ACC112 (cell line): ENCODE measurements around the gene PLCXD3.

Source experiments
- H2AFZ ChIP-seq: fragments of 200-600 bp; sonication (generic); one replicate; pipeline ENCODE4 v1.6.0; 2017; ENCODE audit warnings: antibody characterized with exemption, low read length; ENCODE audit not compliant: unreplicated experiment
- H3K27ac ChIP-seq: fragments of 200-600 bp; sonication (generic); 2 replicates; pipeline ENCODE4 v1.5.1; 2014; ENCODE audit warnings: low read depth, mild to moderate bottlenecking, antibody characterized with exemption, low read length, moderate library complexity
- H3K27me3 ChIP-seq: fragments of 200-600 bp; sonication (generic); 2 replicates; pipeline ENCODE4 v1.6.1; 2014; ENCODE audit warnings: mild to moderate bottlenecking, antibody characterized with exemption, low read length, moderate library complexity, mixed read lengths; ENCODE audit not compliant: insufficient read depth
- H3K36me3 ChIP-seq: fragments of 200-600 bp; sonication (generic); 2 replicates; pipeline ENCODE4 v1.6.1; 2016; ENCODE audit warnings: mild to moderate bottlenecking, antibody characterized with exemption, low read length, moderate library complexity, mixed read lengths; ENCODE audit not compliant: insufficient read depth
- H3K4me1 ChIP-seq: fragments of 200-600 bp; sonication (generic); one replicate; pipeline ENCODE4 v1.6.1; 2016; ENCODE audit warnings: low read length, mixed read lengths; ENCODE audit not compliant: insufficient read depth, unreplicated experiment, control insufficient read depth
- H3K4me3 ChIP-seq: fragments of 200-600 bp; sonication (generic); 2 replicates; pipeline ENCODE4 v1.5.1; 2014; ENCODE audit warnings: mild to moderate bottlenecking, low read depth, low read length
- H3K79me2 ChIP-seq: fragments of 200-600 bp; sonication (generic); one replicate; pipeline ENCODE4 v1.6.0; 2016; ENCODE audit warnings: low read length; ENCODE audit not compliant: control insufficient read depth, unreplicated experiment, insufficient read depth

Gene PLCXD3

DNA sequence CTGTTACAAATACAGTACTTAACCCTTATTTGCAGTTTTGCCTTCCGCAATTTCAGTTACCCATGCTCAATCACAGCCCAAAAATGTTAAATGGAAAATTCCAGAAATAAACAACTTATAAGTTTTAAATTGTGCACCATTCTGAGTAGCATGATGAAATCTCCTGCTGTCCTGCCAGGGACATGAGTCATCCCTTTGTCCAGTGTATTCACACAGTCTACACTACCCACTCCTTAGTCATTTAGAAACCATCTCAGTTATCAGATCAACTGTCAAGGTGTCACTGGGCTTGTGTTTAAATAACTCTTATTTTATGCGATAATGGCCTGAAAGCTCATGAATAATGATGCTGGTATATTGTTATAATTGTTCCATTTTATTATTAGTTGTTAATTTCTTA is 95.8 kb downstream of the PLCXD3 start:
- Histone ChIP-seq H2AFZ (no peak overlapping the region), H3K27ac (peak overlapping the region; percentile 84)

DNA sequence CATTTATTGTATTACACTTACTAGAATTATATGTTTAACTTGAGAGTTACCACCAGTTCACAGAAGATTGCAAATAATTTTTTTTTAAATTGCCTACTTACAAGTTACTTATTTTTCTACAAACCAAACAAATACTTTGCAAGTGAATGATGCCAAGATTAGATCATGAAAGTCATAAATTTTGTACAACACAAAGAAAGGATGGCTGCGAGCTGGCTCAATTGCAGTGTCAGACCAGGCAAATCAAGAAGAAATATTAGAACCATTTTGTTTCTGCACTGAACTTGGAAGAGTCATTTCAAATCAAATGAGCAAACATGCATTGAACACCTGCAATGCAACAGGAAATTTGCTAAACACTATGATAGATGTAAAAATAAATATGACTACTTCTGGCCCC is 97.3 kb downstream of the PLCXD3 start:
- Histone ChIP-seq H3K27me3 (no peaks in the 10 kb centered on the region), H3K79me2 (no peaks in the 10 kb centered on the region), H3K4me1 (peaks cover 43% of the 10 kb centered on the region), H3K27ac (no peak overlapping the region), H2AFZ (no peak overlapping the region), H3K4me3 (no peak overlapping the region), H3K36me3 (no peaks in the 10 kb centered on the region)

More for the DNA sequence above, 95.8 kb downstream of the PLCXD3 start:
- Histone ChIP-seq H3K4me1 (peaks cover 39% of the 10 kb centered on the region), H3K36me3 (no peaks in the 10 kb centered on the region), H3K79me2 (no peaks in the 10 kb centered on the region), H3K27me3 (no peaks in the 10 kb centered on the region), H3K4me3 (no peak overlapping the region; the same call in 1 of the 2 replicates)

DNA sequence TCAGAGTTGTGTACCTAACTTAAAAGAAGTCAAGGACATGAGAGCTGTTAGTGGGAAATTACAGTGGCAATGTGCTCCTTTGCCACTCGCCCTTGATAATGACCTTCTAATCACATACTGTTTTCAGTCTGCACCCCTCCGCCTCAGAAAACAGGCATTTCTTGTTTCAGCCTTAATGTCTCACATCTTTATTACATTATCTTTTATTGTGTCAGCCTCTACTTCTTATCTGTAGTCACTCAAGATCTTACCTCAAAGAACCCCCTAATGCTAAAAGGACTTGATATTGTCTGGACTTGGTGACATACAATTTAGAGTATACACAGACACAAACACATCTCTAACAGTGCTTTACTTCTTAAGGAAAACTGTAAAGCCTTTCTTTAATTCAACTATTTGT is 97.9 kb downstream of the PLCXD3 start:
- Histone ChIP-seq H2AFZ (no peak overlapping the region), H3K36me3 (no peaks in the 10 kb centered on the region), H3K27me3 (no peaks in the 10 kb centered on the region), H3K79me2 (no peaks in the 10 kb centered on the region), H3K27ac (no peak overlapping the region), H3K4me3 (no peak overlapping the region), H3K4me1 (peaks cover 42% of the 10 kb centered on the region)

- H3K36me3 ChIP-seq: no peaks in the 10 kb centered on the region
- no peaks in the 10 kb centered on the region for H3K27me3 ChIP-seq
- H3K27ac ChIP-seq: no peak overlapping the region
- no peak overlapping the region for H2AFZ ChIP-seq
- H3K4me3 ChIP-seq: no peak overlapping the region
- peaks cover 34% of the 10 kb centered on the region for H3K4me1 ChIP-seq
- H3K79me2 ChIP-seq: no peaks in the 10 kb centered on the region
Measured at GRCh38 chr5:41410737-41411136, 99.7 kb downstream of the PLCXD3 start.

GRCh38 chr5:41410307-41410706 is 100.1 kb downstream of the PLCXD3 start:
- H3K79me2 ChIP-seq: no peaks in the 10 kb centered on the region
- no peak overlapping the region for H3K4me3 ChIP-seq
- H3K27ac ChIP-seq: no peak overlapping the region
- no peaks in the 10 kb centered on the region for H3K27me3 ChIP-seq
- H3K4me1 ChIP-seq: peaks cover 30% of the 10 kb centered on the region
- H2AFZ ChIP-seq: no peak overlapping the region
- no peaks in the 10 kb centered on the region for H3K36me3 ChIP-seq

- Histone ChIP-seq H3K79me2 (no peaks in the 10 kb centered on the region), H2AFZ (peak overlapping the region; percentile 71), H3K27ac (peak overlapping the region; percentile 85), H3K27me3 (no peaks in the 10 kb centered on the region), H3K4me1 (peaks cover 21% of the 10 kb centered on the region), H3K4me3 (no peak overlapping the region), H3K36me3 (no peaks in the 10 kb centered on the region)
Measured at GRCh38 chr5:41408676-41409443, 101.5 kb downstream of the PLCXD3 start.

DNA sequence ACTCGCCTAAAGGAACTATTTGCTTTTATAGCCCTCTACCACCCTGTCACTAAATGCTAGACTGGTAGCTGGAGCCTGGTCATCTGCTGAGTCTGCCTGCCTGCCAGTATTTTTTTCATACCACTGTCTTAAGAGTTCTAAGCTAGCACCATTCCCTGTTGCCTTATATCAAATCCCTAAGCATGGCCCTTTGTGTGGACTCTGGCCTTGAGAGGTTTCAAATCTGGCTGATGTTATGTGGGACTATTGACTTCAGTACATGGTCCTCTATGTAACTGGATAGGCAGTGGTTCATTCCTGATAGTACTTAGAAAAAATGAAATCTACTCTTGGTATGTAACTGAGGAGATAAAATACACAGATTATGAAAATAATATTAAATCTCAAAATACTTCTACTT is 103.5 kb downstream of the PLCXD3 start:
- H3K27me3 ChIP-seq: no peaks in the 10 kb centered on the region
- H3K4me1 ChIP-seq: peaks cover 21% of the 10 kb centered on the region
- no peaks in the 10 kb centered on the region for H3K79me2 ChIP-seq
- no peak overlapping the region for H3K4me3 ChIP-seq
- H3K27ac ChIP-seq: no peak overlapping the region
- H2AFZ ChIP-seq: no peak overlapping the region
- H3K36me3 ChIP-seq: no peaks in the 10 kb centered on the region

DNA sequence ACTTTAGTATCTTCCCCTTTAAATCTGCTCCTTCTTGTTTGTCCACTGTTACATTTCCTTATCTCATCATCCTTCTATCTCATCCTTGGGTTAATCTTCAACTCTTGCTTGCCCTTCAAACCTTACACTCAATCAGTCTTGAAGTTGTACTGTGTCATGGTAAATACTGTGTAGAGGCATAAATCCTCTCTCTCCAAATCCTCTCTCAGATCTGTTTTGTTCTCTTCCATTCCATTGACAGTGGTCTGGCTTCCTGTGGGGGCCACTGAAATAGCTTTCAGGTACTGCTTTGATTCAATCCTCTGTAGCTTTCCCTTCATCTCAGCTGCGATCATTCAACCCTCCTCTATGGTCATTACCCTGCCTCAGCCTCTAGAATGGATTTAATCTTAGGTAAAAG is 104.0 kb downstream of the PLCXD3 start:
- Histone ChIP-seq H3K36me3 (no peaks in the 10 kb centered on the region), H3K4me3 (no peak overlapping the region), H3K4me1 (peaks cover 21% of the 10 kb centered on the region), H3K27me3 (no peaks in the 10 kb centered on the region), H3K79me2 (no peaks in the 10 kb centered on the region), H3K27ac (no peak overlapping the region), H2AFZ (no peak overlapping the region)

DNA sequence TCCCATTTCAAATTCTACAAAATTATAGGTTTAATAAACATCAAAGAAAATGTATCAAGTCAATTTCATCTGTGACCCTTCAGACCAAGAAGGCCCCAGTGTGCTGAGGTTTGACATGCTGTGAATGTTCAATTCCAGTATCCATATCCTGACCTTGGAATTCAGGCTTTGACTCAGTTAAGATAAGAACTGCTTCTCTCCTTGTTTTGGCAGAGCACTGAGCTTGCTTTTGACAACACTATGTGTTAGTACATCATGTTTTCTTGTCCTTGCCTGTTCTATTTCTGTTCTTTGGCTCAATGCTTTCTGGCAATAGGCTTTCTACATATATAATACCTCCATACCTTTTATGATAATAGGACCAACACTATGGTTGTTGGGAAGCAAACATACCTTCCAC is 105.6 kb downstream of the PLCXD3 start:
- no peak overlapping the region for H3K4me3 ChIP-seq
- no peaks in the 10 kb centered on the region for H3K27me3 ChIP-seq
- H3K4me1 ChIP-seq: peaks cover 21% of the 10 kb centered on the region
- no peak overlapping the region for H2AFZ ChIP-seq
- H3K79me2 ChIP-seq: no peaks in the 10 kb centered on the region
- no peak overlapping the region for H3K27ac ChIP-seq
- no peaks in the 10 kb centered on the region for H3K36me3 ChIP-seq

GRCh38 chr5:41403846-41404245 is 106.6 kb downstream of the PLCXD3 start:
- Histone ChIP-seq H3K4me1 (peaks cover 12% of the 10 kb centered on the region), H3K27ac (no peak overlapping the region), H3K27me3 (no peaks in the 10 kb centered on the region), H2AFZ (no peak overlapping the region), H3K36me3 (no peaks in the 10 kb centered on the region), H3K4me3 (no peak overlapping the region), H3K79me2 (no peaks in the 10 kb centered on the region)

- Histone ChIP-seq H2AFZ (no peak overlapping the region), H3K36me3 (no peaks in the 10 kb centered on the region), H3K79me2 (no peaks in the 10 kb centered on the region), H3K4me1 (peaks cover 2% of the 10 kb centered on the region), H3K27ac (no peak overlapping the region), H3K4me3 (no peak overlapping the region), H3K27me3 (no peaks in the 10 kb centered on the region)
Measured at GRCh38 chr5:41402845-41403244, 107.6 kb downstream of the PLCXD3 start.
